HepG2 (cell line): ENCODE measurements around the gene TNFRSF18. TPM values are rescaled to one million over a fixed set of nuclear protein-coding genes. Genes with fewer than 3 reads are reported as not detected.

ENCODE experiments used
- AKAP8 ChIP-seq: sonication (generic); formaldehyde crosslinking; IDR thresholded peaks from 2 replicates; pipeline ENCODE4 v1.5.1; 2020; ENCODE audit warnings: mild to moderate bottlenecking, missing genetic modification reagents
- DRAP1 ChIP-seq: IDR thresholded peaks from 2 replicates; pipeline ENCODE4 v1.6.1; 2016; ENCODE audit warnings: missing genetic modification reagents, missing compliant biosample characterization
- ETV5 ChIP-seq: IDR thresholded peaks from 2 replicates; pipeline ENCODE4 v1.6.1; 2018; ENCODE audit warnings: missing biosample characterization, missing genetic modification reagents, inconsistent platforms, borderline replicate concordance
- FOSL2 ChIP-seq: sonication (generic); formaldehyde crosslinking; IDR thresholded peaks from 2 replicates; pipeline ENCODE4 v1.4.0; 2020; ENCODE audit warnings: missing genetic modification reagents
- FOXO4 ChIP-seq: sonication (generic); formaldehyde crosslinking; conservative IDR thresholded peaks from 2 replicates; pipeline ENCODE4 v1.8.1; 2023; ENCODE audit warnings: missing genetic modification reagents
- GZF1 ChIP-seq: sonication (generic); formaldehyde crosslinking; IDR thresholded peaks from 2 replicates; pipeline ENCODE4 v1.5.1; 2020; ENCODE audit warnings: mild to moderate bottlenecking, missing genetic modification reagents
- KLF11 ChIP-seq: IDR thresholded peaks from 2 replicates; pipeline ENCODE4 v1.6.1; 2016; ENCODE audit warnings: missing compliant biosample characterization
- KLF12 ChIP-seq: sonication (generic); formaldehyde crosslinking; IDR thresholded peaks from 2 replicates; pipeline ENCODE4 v1.4.0; 2020; ENCODE audit warnings: missing genetic modification reagents, borderline replicate concordance
- MEF2D ChIP-seq: sonication (generic); formaldehyde crosslinking; IDR thresholded peaks from 2 replicates; pipeline ENCODE4 v1.5.1; 2020; ENCODE audit warnings: mild to moderate bottlenecking, missing genetic modification reagents
- NFATC3 ChIP-seq: sonication (generic); formaldehyde crosslinking; IDR thresholded peaks from 2 replicates; pipeline ENCODE4 v1.5.1; 2020; ENCODE audit warnings: mild to moderate bottlenecking, missing genetic modification reagents
- RBFOX2 ChIP-seq: fragments of 200-400 bp; formaldehyde crosslinking; IDR thresholded peaks from 2 replicates; pipeline ENCODE4 v1.6.1; 2017; ENCODE audit warnings: low read depth, mild to moderate bottlenecking, low read length
- THYN1 ChIP-seq: sonication (generic); formaldehyde crosslinking; IDR thresholded peaks from 2 replicates; pipeline ENCODE4 v1.8.1; 2023; ENCODE audit warnings: low read depth, mild to moderate bottlenecking, moderate library complexity, missing genetic modification reagents, borderline replicate concordance
- TRIM24 ChIP-seq: sonication (generic); formaldehyde crosslinking; IDR thresholded peaks from 2 replicates; pipeline ENCODE4 v1.8.0; 2022; ENCODE audit warnings: mild to moderate bottlenecking, missing genetic modification reagents
- ZBTB25 ChIP-seq: IDR thresholded peaks from 2 replicates; pipeline ENCODE4 v1.6.1; 2018; ENCODE audit warnings: missing genetic modification reagents
- ZBTB44 ChIP-seq: sonication (generic); formaldehyde crosslinking; IDR thresholded peaks from 2 replicates; pipeline ENCODE4 v1.4.0; 2020; ENCODE audit warnings: missing genetic modification reagents
- ZNF570 ChIP-seq: sonication (generic); formaldehyde crosslinking; IDR thresholded peaks from 2 replicates; pipeline ENCODE4 v1.4.0; 2020; ENCODE audit warnings: mild to moderate bottlenecking, missing genetic modification reagents, borderline replicate concordance
- ZNF770 ChIP-seq: sonication (generic); formaldehyde crosslinking; IDR thresholded peaks from 2 replicates; pipeline ENCODE4 v1.5.0; 2020; ENCODE audit warnings: mild to moderate bottlenecking, missing genetic modification reagents
- ZNF772 ChIP-seq: sonication (generic); formaldehyde crosslinking; IDR thresholded peaks from 2 replicates; pipeline ENCODE4 v1.5.0; 2020; ENCODE audit warnings: mild to moderate bottlenecking, missing genetic modification reagents
- ZXDC ChIP-seq: sonication (generic); formaldehyde crosslinking; IDR thresholded peaks from 2 replicates; pipeline ENCODE4 v1.5.0; 2020; ENCODE audit warnings: mild to moderate bottlenecking, missing genetic modification reagents
- polyA plus RNA-seq, 8 experiments: library from polyadenylated mRNA; depleted of rRNA in 3 of 8; stranded (reverse) in 7 of 8; unstranded in 1 of 8; fragments of >200 nt; fragmentation: Illumina TruSeq in 4 of 8; extraction: Trizol in 4 of 8; gene quantifications; 2 replicates each; pipeline versions ENCODE4 v1.2.1 to v1.2.3, GENCODE V29; 2011 to 2016; ENCODE audit warnings: low read depth in 4 of 8, missing spikeins in 1 of 8, mixed read lengths in 1 of 8; ENCODE audit not compliant: insufficient read depth in 1 of 8
- total RNA-seq, 5 experiments: library from RNA; depleted of rRNA; stranded (reverse); fragments of >200 nt; fragmentation: Illumina TruSeq; extraction: Trizol; gene quantifications; 2 replicates each; pipeline ENCODE4 v1.2.3, GENCODE V29; 2016; ENCODE audit warnings: low read depth in 1 of 5

Gene TNFRSF18
- total and polyA plus RNA-seq, 2 of the 13 experiments (the other 11 are each of a cell fraction or from before 2014, with no cell fraction given): not detected

GRCh38 chr1:1164701-1165451 lies 41.5 kb downstream of the TNFRSF18 start (continued):
- TF ChIP-seq ZXDC (CRISPR knock-in tag): peak; percentile 56; the same call in 1 of the 2 replicates
- 0 out of 2 replicates have a peak, but pooled peaks have one; percentile 25 for TF ChIP-seq ZNF770
- TF ChIP-seq GZF1 (CRISPR knock-in tag): no peak
- no peak for TF ChIP-seq DRAP1 (CRISPR knock-in tag)
- no peak for TF ChIP-seq ZBTB44 (CRISPR knock-in tag)
- TF ChIP-seq TRIM24 (CRISPR knock-in tag): no peak
- TF ChIP-seq ZNF570 (CRISPR knock-in tag): no peak
- peak; percentile 62 for TF ChIP-seq RBFOX2
- TF ChIP-seq ZNF772 (CRISPR knock-in tag): no peak
- no peak for TF ChIP-seq ZBTB25
- TF ChIP-seq AKAP8: peak; percentile 19
- no peak for TF ChIP-seq KLF12
- TF ChIP-seq KLF11 (CRISPR knock-in tag): no peak
- no peak for TF ChIP-seq NFATC3 (CRISPR knock-in tag)
- TF ChIP-seq FOSL2 (CRISPR knock-in tag): peak; percentile 74; the same call in 1 of the 2 replicates
- no peak for TF ChIP-seq THYN1 (CRISPR knock-in tag)
- TF ChIP-seq FOXO4: 0 out of 2 replicates have a peak, but pooled peaks have one; percentile 28
- TF ChIP-seq MEF2D (CRISPR knock-in tag): 0 out of 2 replicates have a peak, but pooled peaks have one; percentile 20
- peak; percentile 6; the same call in 1 of the 2 replicates for TF ChIP-seq ETV5
